ENCODE measurements around the gene CEP104. TPM values are rescaled to one million over a fixed set of nuclear protein-coding genes. Genes with fewer than 3 reads are reported as not detected.

The CEP104 gene
- total RNA-seq, 1 experiment from 2014 or later: 34.3 TPM

DNA sequence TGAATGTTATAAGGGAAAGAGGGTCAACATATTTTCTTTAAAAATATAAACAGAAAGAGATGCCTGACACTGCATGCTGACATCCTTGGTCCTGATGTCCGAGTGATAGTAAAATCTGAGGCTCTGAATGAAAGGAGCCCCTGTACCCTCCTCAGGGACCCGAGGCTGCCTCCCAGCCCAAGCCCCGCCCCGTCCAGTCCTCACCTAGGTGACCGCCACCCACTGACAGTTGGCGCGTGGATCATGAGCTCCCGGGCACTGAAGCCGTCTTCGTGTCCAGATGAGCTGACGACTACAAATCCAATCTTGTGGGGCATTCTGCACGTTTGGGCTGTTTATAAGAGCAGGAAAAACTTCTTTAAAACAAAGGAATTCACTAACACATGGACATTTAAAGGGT is 4.9 kb downstream of the CEP104 start:
- no peak for DNase-seq
- Mint-ChIP-seq H3K27me3 (ENCODE audit: unreplicated experiment) (no peaks in the 10 kb centered on the region), H3K4me1 (ENCODE audit: low read depth, unreplicated experiment) (peaks cover 8% of the 10 kb centered on the region), H3K4me3 (ENCODE audit: low read depth, unreplicated experiment) (no peak overlapping the region), H3K9me3 (ENCODE audit: low read depth, unreplicated experiment) (no peaks in the 10 kb centered on the region), H3K27ac (ENCODE audit: unreplicated experiment) (no peak overlapping the region), H3K36me3 (ENCODE audit: insufficient read depth, unreplicated experiment) (peaks cover 14% of the 10 kb centered on the region)
- no TSS peak for BruUV-seq (replicated peaks)
- intact Hi-C loops (cut with micrococcal nuclease; ENCODE audit: unreplicated experiment): no loop called here
- CTCF ChIA-PET: interaction anchor here (0.5 kb wide), 1 partner anchor 10 kb away, joined by 3 read pairs; no protein-coding TSS in a partner anchor
- TF ChIP-seq, protein P1, sequence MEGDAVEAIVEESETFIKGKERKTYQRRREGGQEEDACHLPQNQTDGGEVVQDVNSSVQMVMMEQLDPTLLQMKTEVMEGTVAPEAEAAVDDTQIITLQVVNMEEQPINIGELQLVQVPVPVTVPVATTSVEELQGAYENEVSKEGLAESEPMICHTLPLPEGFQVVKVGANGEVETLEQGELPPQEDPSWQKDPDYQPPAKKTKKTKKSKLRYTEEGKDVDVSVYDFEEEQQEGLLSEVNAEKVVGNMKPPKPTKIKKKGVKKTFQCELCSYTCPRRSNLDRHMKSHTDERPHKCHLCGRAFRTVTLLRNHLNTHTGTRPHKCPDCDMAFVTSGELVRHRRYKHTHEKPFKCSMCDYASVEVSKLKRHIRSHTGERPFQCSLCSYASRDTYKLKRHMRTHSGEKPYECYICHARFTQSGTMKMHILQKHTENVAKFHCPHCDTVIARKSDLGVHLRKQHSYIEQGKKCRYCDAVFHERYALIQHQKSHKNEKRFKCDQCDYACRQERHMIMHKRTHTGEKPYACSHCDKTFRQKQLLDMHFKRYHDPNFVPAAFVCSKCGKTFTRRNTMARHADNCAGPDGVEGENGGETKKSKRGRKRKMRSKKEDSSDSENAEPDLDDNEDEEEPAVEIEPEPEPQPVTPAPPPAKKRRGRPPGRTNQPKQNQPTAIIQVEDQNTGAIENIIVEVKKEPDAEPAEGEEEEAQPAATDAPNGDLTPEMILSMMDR (IDR thresholded peaks at IDR 0.05; ENCODE audit: unreplicated experiment): no peak

- no TSS peak for BruUV-seq (replicated peaks)
- DNase-seq: no peak
- no peak overlapping the region for H3K27ac Mint-ChIP-seq (ENCODE audit: unreplicated experiment)
- intact Hi-C loops (cut with micrococcal nuclease; ENCODE audit: unreplicated experiment): no loop called here
- TF ChIP-seq, protein P1 (IDR thresholded peaks at IDR 0.05; ENCODE audit: unreplicated experiment): no peak
- no peak overlapping the region for H3K4me3 Mint-ChIP-seq (ENCODE audit: low read depth, unreplicated experiment)
- H3K36me3 Mint-ChIP-seq (ENCODE audit: insufficient read depth, unreplicated experiment): peaks cover 7% of the 10 kb centered on the region
- CTCF ChIA-PET: no interaction called here
- H3K27me3 Mint-ChIP-seq (ENCODE audit: unreplicated experiment): no peaks in the 10 kb centered on the region
- H3K9me3 Mint-ChIP-seq (ENCODE audit: low read depth, unreplicated experiment): no peaks in the 10 kb centered on the region
- peaks cover 8% of the 10 kb centered on the region for H3K4me1 Mint-ChIP-seq (ENCODE audit: low read depth, unreplicated experiment)
Observed at GRCh38 chr1:3851292-3851691, 5.7 kb downstream of the CEP104 start.

GRCh38 chr1:3850857-3851256 is 6.2 kb downstream of the CEP104 start:
- intact Hi-C loops (cut with micrococcal nuclease; ENCODE audit: unreplicated experiment): no loop called here
- H3K4me3 Mint-ChIP-seq (ENCODE audit: low read depth, unreplicated experiment): no peak overlapping the region

GRCh38 chr1:3847081-3847480 is 9.9 kb downstream of the CEP104 start:
- Mint-ChIP-seq H3K27ac (ENCODE audit: unreplicated experiment) (no peak overlapping the region), H3K9me3 (ENCODE audit: low read depth, unreplicated experiment) (no peaks in the 10 kb centered on the region), H3K4me3 (ENCODE audit: low read depth, unreplicated experiment) (no peak overlapping the region), H3K4me1 (ENCODE audit: low read depth, unreplicated experiment) (no peaks in the 10 kb centered on the region), H3K36me3 (ENCODE audit: insufficient read depth, unreplicated experiment) (peaks cover 15% of the 10 kb centered on the region), H3K27me3 (ENCODE audit: unreplicated experiment) (no peaks in the 10 kb centered on the region)
- intact Hi-C loops (cut with micrococcal nuclease; ENCODE audit: unreplicated experiment): no loop called here
- CTCF ChIA-PET: no interaction called here
- no peak for DNase-seq
- no TSS peak for BruUV-seq (replicated peaks)
- TF ChIP-seq, protein P1 (IDR thresholded peaks at IDR 0.05; ENCODE audit: unreplicated experiment): no peak

More at GRCh38 chr1:3850857-3851256, 6.2 kb downstream of the CEP104 start:
- Mint-ChIP-seq H3K27me3 (ENCODE audit: unreplicated experiment) (no peaks in the 10 kb centered on the region), H3K27ac (ENCODE audit: unreplicated experiment) (no peak overlapping the region), H3K4me1 (ENCODE audit: low read depth, unreplicated experiment) (peaks cover 8% of the 10 kb centered on the region), H3K36me3 (ENCODE audit: insufficient read depth, unreplicated experiment) (peaks cover 3% of the 10 kb centered on the region), H3K9me3 (ENCODE audit: low read depth, unreplicated experiment) (no peaks in the 10 kb centered on the region)
- no peak for DNase-seq
- no TSS peak for BruUV-seq (replicated peaks)
- CTCF ChIA-PET: no interaction called here
- TF ChIP-seq, protein P1 (IDR thresholded peaks at IDR 0.05; ENCODE audit: unreplicated experiment): no peak
